Measurements from ENCODE around the gene THUMPD3. TPM values are rescaled to one million over a fixed set of nuclear protein-coding genes. Genes with fewer than 3 reads are reported as not detected.

THUMPD3 gene
- polyA plus RNA-seq, 3 donors: 10.2 to 13.1 (median 11.5) TPM

GRCh38 chr3:9343115-9343514 is 19.7 kb upstream of the THUMPD3 start:
- Mint-ChIP-seq H3K27me3 (ENCODE audit: low read depth in 3 of 3) (peaks cover 1 to 2% (median 2%) of the 10 kb centered on the region in 3 donors), H3K36me3 (no peaks in the 10 kb centered on the region), H3K9me3 (no peaks in the 10 kb centered on the region), H3K27ac (no peak overlapping the region), H3K4me1 (peaks cover 3% of the 10 kb centered on the region), H3K4me3 (no peak overlapping the region)
- Histone ChIP-seq H3K36me3 (replicated peaks in 1 of 2; ENCODE audit: control insufficient read depth in 1 of 2, insufficient read depth in 2 of 2, low read length in 2 of 2) (no peaks in the 10 kb centered on the region), H3K79me2 (ENCODE audit: insufficient read depth, low read length) (no peaks in the 10 kb centered on the region), H3K4me2 (replicated peaks; ENCODE audit: extremely low read depth, low read length, poor library complexity, severe bottlenecking) (no peak overlapping the region), H3K27me3 (ENCODE audit: control insufficient read depth in 2 of 2, insufficient read depth in 2 of 2, low read length in 2 of 2) (no peaks in the 10 kb centered on the region), H3K9me3 (replicated peaks in 1 of 2; ENCODE audit: control insufficient read depth in 1 of 2, insufficient read depth in 1 of 2, low read length in 2 of 2) (no peaks in the 10 kb centered on the region), H3K27ac (ENCODE audit: low read depth in 1 of 2, low read length in 2 of 2) (no peak overlapping the region), H2AFZ (ENCODE audit: insufficient read depth, low read depth, low read length, poor library complexity, severe bottlenecking) (no peak overlapping the region), H3K4me3 (replicated peaks in 1 of 3; ENCODE audit: low read depth in 2 of 3, low read length in 3 of 3) (no peak overlapping the region), H4K20me1 (ENCODE audit: insufficient read depth, low read length) (no peaks in the 10 kb centered on the region), H3K4me1 (ENCODE audit: control insufficient read depth in 1 of 2, insufficient read depth in 2 of 2, low read length in 2 of 2) (no peaks in the 10 kb centered on the region), H3K9ac (ENCODE audit: insufficient read depth, low read length, poor library complexity, severe bottlenecking) (no peak overlapping the region)
- TF ChIP-seq CTCF (IDR thresholded peaks at IDR 0.05): no peak
- intact Hi-C loops (cut with micrococcal nuclease): no loop called here
- no peak for DNase-seq
- no CpG with 5 or more reads among the region's 4 CpGs for WGBS (ENCODE audit: insufficient coverage)

- Histone ChIP-seq H3K4me2 (replicated peaks; ENCODE audit: extremely low read depth, low read length, poor library complexity, severe bottlenecking) (no peak overlapping the region), H3K36me3 (replicated peaks in 1 of 2; ENCODE audit: control insufficient read depth in 1 of 2, insufficient read depth in 2 of 2, low read length in 2 of 2) (no peaks in the 10 kb centered on the region), H4K20me1 (ENCODE audit: insufficient read depth, low read length) (no peaks in the 10 kb centered on the region), H3K4me1 (ENCODE audit: control insufficient read depth in 1 of 2, insufficient read depth in 2 of 2, low read length in 2 of 2) (no peaks in the 10 kb centered on the region), H3K9ac (ENCODE audit: insufficient read depth, low read length, poor library complexity, severe bottlenecking) (no peak overlapping the region), H3K79me2 (ENCODE audit: insufficient read depth, low read length) (no peaks in the 10 kb centered on the region), H2AFZ (ENCODE audit: insufficient read depth, low read depth, low read length, poor library complexity, severe bottlenecking) (no peak overlapping the region), H3K4me3 (replicated peaks in 1 of 3; ENCODE audit: low read depth in 2 of 3, low read length in 3 of 3) (no peak overlapping the region), H3K27me3 (ENCODE audit: control insufficient read depth in 2 of 2, insufficient read depth in 2 of 2, low read length in 2 of 2) (no peaks in the 10 kb centered on the region), H3K9me3 (replicated peaks in 1 of 2; ENCODE audit: control insufficient read depth in 1 of 2, insufficient read depth in 1 of 2, low read length in 2 of 2) (no peaks in the 10 kb centered on the region), H3K27ac (ENCODE audit: low read depth in 1 of 2, low read length in 2 of 2) (no peak overlapping the region)
- 0% methylated on average over 1 of the region's 1 CpG for WGBS (ENCODE audit: insufficient coverage)
- TF ChIP-seq CTCF (IDR thresholded peaks at IDR 0.05): no peak
- H3K27me3 Mint-ChIP-seq (ENCODE audit: low read depth in 3 of 3): peaks cover 1 to 2% (median 2%) of the 10 kb centered on the region in 3 donors
- no peak overlapping the region for H3K4me3 Mint-ChIP-seq
- no peaks in the 10 kb centered on the region for H3K9me3 Mint-ChIP-seq
- no peak overlapping the region for H3K27ac Mint-ChIP-seq
- no peaks in the 10 kb centered on the region for H3K36me3 Mint-ChIP-seq
- peaks cover 3% of the 10 kb centered on the region for H3K4me1 Mint-ChIP-seq
- DNase-seq: no peak
- intact Hi-C loops (cut with micrococcal nuclease): no loop called here
Measured at GRCh38 chr3:9345041-9345440, 17.8 kb upstream of the THUMPD3 start.
